LNCaP clone FGC (cell line): ENCODE results near the gene UQCR11.

Experiments
- DNase-seq: peaks from one replicate; pipeline ENCODE4 v3.0.0-alpha.2; 2011; ENCODE audit warnings: low read depth
- H3K4me3 ChIP-seq: 2 replicates; pipeline ENCODE4 v1.5.1; 2011; ENCODE audit warnings: mild to moderate bottlenecking, low read depth, low read length, control low read depth
- TF ChIP-seq, protein P1 (sequence below): IDR thresholded peaks from 2 replicates; pipeline ENCODE4 v1.5.1; 2012; ENCODE audit warnings: mild to moderate bottlenecking; ENCODE audit not compliant: control insufficient read depth, insufficient read depth; ENCODE audit errors: extremely low read depth

UQCR11 gene

DNA sequence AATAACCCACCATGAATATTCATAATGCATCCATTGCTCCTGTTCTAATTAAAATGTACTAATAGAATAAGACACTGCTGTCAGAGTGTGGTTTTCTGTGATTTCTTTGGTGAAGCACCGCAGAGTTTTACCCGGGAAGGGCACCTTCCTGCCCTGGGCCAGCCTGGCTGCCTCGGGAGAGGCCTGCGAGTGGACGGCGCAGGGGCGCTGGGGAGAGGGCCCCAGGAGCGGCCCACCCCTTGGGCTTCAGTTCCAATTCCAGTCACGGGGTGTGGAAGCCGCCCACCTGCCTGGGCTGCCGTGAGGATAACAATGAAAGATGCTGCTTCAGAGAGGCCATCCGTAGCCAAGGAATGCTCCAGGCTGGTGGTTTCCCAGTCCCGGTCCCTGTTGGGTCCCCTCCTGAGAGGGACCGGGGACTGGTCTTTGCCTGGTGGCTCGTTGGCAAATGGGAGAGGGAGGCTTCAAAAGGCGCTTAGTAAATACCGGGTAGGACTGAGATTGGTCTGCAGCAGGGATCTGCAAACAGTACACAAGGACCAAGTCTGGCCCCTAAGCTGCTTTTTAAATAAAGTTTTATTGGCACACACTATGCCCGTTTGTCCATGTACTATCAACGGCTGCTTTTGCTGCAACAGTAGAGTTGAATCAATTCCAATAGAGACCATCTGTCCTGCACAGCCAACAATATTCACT lies 29.1 kb upstream of the UQCR11 start:
- H3K4me3 ChIP-seq: no peak overlapping the region
- no peak for DNase-seq
- TF ChIP-seq, protein P1, sequence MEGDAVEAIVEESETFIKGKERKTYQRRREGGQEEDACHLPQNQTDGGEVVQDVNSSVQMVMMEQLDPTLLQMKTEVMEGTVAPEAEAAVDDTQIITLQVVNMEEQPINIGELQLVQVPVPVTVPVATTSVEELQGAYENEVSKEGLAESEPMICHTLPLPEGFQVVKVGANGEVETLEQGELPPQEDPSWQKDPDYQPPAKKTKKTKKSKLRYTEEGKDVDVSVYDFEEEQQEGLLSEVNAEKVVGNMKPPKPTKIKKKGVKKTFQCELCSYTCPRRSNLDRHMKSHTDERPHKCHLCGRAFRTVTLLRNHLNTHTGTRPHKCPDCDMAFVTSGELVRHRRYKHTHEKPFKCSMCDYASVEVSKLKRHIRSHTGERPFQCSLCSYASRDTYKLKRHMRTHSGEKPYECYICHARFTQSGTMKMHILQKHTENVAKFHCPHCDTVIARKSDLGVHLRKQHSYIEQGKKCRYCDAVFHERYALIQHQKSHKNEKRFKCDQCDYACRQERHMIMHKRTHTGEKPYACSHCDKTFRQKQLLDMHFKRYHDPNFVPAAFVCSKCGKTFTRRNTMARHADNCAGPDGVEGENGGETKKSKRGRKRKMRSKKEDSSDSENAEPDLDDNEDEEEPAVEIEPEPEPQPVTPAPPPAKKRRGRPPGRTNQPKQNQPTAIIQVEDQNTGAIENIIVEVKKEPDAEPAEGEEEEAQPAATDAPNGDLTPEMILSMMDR: no peak

DNA sequence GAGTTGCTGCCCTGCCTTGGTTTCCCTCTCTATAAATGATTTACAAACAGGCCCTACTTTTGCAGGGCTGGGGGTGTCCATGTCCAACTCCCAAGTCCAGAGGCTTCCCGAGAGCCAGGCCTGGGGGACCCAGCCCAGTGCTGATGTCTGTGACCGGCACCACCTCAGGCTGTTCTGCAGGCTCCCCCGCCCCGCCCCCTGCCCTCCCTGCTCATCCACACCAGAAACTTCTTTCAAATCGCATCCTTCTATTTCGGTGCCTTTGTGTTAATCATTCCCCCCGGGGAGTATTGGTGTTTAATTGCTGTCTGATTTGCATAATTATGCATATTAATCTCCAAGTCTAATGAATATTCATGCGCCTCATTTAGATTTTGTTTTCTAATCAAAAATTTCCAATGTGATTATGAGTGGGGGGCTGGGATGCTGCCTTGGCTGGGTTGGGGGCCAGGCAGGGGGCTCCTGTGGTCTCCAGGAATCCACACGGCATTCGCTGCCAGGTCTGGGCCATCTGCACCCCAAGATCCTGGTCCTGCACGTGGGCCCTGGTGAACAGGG lies 28.1 kb upstream of the UQCR11 start:
- TF ChIP-seq, protein P1: no peak
- no peak for DNase-seq
- H3K4me3 ChIP-seq: no peak overlapping the region

DNA sequence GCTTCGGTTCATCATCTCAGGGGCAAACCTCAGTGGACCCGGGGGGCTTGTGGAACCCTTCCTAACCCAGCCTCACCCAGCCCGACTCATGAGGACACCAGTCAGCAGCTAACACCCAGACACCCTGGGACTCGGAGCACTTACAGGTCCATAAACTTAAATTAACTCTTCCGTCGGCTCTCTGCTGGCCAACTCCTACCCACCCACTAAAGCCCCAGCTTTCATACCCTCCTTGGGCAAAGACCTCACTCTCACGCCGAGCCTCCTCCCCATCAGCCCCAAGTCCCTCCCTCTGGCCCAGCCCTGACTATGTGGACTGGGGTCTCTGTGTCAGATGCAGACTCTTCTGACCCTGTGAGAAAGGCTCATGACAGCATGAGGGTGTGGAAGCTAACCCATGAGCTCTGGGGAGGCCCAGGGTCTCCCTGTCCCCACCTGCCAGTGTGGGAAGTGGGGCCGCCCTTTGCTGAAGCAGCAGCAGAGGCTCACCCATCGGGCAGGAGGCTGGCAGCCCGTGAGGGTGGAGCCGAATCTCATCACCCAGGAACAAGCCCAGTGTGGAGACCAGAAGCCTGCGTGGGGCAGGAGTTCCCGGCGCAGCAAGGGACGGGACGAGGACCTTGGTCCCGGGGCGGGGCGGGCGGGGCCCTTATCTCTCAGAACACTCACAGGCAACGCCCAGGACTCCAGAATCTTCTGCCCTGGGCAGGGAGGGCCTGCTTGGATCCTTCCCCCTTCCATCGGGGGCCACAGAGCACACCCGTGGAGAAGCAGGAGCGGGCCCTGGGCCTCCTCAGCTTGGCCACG lies 27.4 kb upstream of the UQCR11 start:
- TF ChIP-seq, protein P1: no peak
- DNase-seq: no peak
- H3K4me3 ChIP-seq: no peak overlapping the region

DNA sequence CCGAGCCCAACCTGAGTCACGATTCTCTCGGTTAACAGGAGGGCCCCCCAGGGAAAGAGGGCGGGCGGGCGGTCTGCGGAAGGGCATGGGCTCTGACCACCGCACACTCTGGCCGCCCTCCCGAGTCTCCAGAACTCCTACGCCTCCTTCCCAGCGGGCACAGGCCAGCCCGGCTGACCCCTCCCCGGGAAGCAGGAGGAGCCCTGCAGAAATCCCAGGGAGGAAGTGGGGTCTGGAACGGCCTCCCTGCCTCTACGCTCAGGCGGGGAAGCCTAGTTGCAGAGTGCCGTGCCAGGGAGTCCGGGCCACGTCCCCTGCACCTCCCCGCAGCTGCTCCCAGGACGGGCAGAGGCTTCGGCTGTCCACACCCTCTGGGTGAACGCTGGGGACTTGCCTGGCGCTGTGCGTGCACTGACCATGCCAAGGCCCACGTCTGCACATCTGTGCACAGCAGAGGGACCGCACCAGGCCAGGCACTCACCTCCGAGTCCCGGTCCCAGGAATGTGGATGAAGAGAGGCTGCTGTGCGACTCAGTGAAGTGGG lies 26.4 kb upstream of the UQCR11 start:
- TF ChIP-seq, protein P1: no peak
- H3K4me3 ChIP-seq: no peak overlapping the region
- DNase-seq: no peak

DNA sequence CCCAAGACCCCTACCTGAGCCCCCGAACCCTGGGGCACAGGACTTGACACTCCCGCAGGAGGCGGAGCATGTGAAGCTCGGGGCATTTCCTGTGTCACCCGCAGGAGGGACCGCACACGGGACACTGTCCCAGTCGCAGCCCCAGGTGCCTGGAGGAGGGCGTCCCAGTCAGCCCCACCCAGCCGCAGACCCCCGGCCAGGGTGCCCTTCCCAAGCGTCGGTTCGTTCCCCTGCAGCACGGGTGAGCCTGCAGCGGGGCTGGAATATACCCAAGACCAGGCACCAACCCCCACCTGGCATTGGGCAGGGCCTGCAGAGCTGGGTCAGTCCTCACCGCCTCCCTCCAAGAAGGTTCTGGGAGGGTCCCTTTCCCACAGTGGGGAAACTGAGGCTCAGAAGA lies 25.5 kb upstream of the UQCR11 start:
- no peak overlapping the region for H3K4me3 ChIP-seq
- TF ChIP-seq, protein P1: no peak
- no peak for DNase-seq

DNA sequence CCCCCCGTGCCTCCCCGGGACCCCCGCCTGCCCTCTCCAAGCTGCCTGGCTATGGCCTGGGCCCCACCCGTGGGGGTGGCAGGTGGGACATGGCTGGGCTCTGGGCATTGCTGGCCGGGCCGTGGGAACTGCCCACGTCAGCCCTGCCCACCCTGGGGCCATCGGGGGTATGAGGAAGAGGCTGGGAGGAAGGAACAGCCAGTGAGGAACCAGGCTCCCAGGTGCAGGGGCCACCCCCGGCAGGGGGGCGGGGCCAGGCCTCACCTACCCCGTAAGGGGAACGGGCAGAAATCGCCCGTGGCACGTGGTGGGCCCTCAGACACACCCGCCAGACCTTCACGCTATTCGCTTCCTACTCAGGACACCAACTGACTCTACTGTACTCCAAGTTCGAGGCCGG lies 24.8 kb upstream of the UQCR11 start:
- H3K4me3 ChIP-seq: no peak overlapping the region
- TF ChIP-seq, protein P1: no peak
- no peak for DNase-seq
